NCI-H748 treated with DMSO at 0.1 percent for 48 hours (cell line): ENCODE results near the gene ZBTB7C.

Experiments used
- DNase-seq: peaks from one replicate; lab custom pipeline; 2025; lab: John Stamatoyannopoulos, UW

ZBTB7C gene

GRCh38 chr18:48034651-48035555 lies 374.3 kb downstream of the ZBTB7C start:
- no peak for DNase-seq

- no peak for DNase-seq
Observed at GRCh38 chr18:48033790-48034650, 375.2 kb downstream of the ZBTB7C start.

- DNase-seq, result no peak
Observed at GRCh38 chr18:48032876-48033789, 376.1 kb downstream of the ZBTB7C start.

GRCh38 chr18:48031641-48032040 lies 377.5 kb downstream of the ZBTB7C start:
- no peak for DNase-seq

GRCh38 chr18:48030616-48031480 lies 378.3 kb downstream of the ZBTB7C start:
- DNase-seq, result peak; percentile 63

- no peak for DNase-seq
Observed at GRCh38 chr18:48029296-48029986, 379.7 kb downstream of the ZBTB7C start.

- DNase-seq, result no peak
Observed at GRCh38 chr18:48028696-48029095, 380.5 kb downstream of the ZBTB7C start.

GRCh38 chr18:48028081-48028480 lies 381.1 kb downstream of the ZBTB7C start:
- DNase-seq, result no peak

- DNase-seq, result no peak
Observed at GRCh38 chr18:48027401-48027963, 381.7 kb downstream of the ZBTB7C start.

- DNase-seq, result no peak
Observed at GRCh38 chr18:48026216-48026615, 383.0 kb downstream of the ZBTB7C start.

GRCh38 chr18:48024881-48025660 lies 384.1 kb downstream of the ZBTB7C start:
- no peak for DNase-seq

- no peak for DNase-seq
Observed at GRCh38 chr18:48024009-48024512, 385.1 kb downstream of the ZBTB7C start.

GRCh38 chr18:48023334-48024008 lies 385.7 kb downstream of the ZBTB7C start:
- no peak for DNase-seq

- peak; percentile 69 for DNase-seq
Observed at GRCh38 chr18:48022531-48023329, 386.5 kb downstream of the ZBTB7C start.

GRCh38 chr18:48022021-48022420 lies 387.2 kb downstream of the ZBTB7C start:
- no peak for DNase-seq

- DNase-seq, result no peak
Observed at GRCh38 chr18:48021273-48021914, 387.8 kb downstream of the ZBTB7C start.
